M059J (cell line): ENCODE measurements around the gene CNP. TPM values are rescaled to one million over a fixed set of nuclear protein-coding genes. Genes with fewer than 3 reads are reported as not detected.

Experiments
- DNase-seq: peaks from one replicate; pipeline ENCODE4 v3.0.0-alpha.2; 2012; ENCODE audit warnings: low read depth
- total RNA-seq: library from RNA; depleted of rRNA; stranded (reverse); fragments of >200 nt; shearing (Covaris generic); gene quantifications from 2 replicates; pipeline ENCODE4 v1.2.3, GENCODE V29; 2014

Gene CNP
- total RNA-seq, 1 experiment from 2014 or later: 108 TPM

GRCh38 chr17:41972571-41973407 lies 6.2 kb downstream of the CNP start:
- DNase-seq: peak; percentile 36

DNA sequence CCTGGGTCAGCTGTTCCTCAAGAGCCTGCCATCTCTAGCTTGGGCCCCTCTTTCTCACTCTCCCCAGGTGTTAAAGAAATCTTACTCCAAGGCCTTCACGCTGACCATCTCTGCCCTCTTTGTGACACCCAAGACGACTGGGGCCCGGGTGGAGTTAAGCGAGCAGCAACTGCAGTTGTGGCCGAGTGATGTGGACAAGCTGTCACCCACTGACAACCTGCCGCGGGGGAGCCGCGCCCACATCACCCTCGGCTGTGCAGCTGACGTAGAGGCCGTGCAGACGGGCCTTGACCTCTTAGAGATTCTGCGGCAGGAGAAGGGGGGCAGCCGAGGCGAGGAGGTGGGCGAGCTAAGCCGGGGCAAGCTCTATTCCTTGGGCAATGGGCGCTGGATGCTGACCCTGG lies 6.8 kb downstream of the CNP start:
- no peak for DNase-seq

DNA sequence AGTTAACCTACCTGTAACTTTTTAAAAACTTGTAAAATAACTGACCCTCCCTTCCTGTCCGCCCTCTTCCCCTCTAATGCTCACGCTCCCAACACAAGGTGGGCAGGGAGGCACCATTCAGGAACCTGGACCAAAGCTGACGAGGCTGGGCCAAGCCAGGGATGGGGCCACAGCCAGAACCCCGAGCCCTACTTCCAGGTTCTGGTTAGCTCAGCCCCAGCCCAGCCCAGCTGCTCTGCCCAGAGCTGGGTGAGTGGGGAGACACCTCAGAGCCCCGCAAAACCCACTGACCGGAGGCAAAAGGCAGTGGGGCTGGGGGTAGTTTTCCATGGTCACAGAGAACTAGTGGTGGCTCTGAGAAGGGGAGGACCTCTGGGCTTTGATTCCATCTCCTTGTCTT lies 7.4 kb downstream of the CNP start:
- DNase-seq: no peak

GRCh38 chr17:41974658-41975057 lies 8.1 kb downstream of the CNP start:
- no peak for DNase-seq

- DNase-seq: peak; percentile 53
Measured at GRCh38 chr17:41975099-41976083, 8.8 kb downstream of the CNP start.

- no peak for DNase-seq
Measured at GRCh38 chr17:41976142-41976768, 9.7 kb downstream of the CNP start.

DNA sequence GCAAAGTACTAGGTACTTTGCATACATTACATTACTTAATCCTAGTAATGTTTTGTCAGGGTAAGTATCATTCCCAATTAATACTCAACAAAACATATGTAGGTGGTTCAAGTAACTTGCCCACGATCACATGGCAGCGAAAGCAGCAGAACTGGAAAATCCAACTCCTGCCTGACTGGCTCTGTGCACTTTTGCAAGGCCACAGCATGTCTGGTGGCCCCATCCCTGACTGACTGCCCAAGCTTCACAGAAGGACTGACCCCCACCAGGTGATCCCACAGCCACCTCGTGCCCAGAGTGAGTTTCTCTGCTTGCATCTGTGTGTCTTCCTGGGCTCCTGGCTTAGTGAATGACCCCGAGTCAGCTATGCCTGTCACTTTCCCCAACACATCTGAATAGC lies 11.4 kb downstream of the CNP start:
- DNase-seq: no peak

GRCh38 chr17:41982026-41982760 lies 15.6 kb downstream of the CNP start:
- DNase-seq: peak; percentile 50

DNA sequence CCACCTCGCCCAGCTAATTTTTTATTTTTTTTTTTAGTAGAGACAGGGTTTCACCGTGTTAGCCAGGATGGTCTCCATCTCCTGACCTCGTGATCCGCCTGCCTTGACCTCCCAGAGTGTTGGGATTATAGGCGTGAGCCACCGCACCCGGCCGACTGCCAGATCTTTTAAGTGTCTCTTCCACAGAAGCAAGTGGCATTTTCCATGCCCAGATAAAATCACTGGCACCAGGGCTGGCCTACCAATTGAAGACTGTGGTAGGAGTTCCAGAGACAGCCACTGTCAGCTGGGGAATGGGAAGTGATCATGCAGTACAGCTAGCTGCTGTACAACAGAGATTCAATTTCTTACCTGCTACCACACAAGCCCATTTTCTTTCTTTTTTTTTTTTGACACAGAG lies 17.9 kb downstream of the CNP start:
- no peak for DNase-seq

DNA sequence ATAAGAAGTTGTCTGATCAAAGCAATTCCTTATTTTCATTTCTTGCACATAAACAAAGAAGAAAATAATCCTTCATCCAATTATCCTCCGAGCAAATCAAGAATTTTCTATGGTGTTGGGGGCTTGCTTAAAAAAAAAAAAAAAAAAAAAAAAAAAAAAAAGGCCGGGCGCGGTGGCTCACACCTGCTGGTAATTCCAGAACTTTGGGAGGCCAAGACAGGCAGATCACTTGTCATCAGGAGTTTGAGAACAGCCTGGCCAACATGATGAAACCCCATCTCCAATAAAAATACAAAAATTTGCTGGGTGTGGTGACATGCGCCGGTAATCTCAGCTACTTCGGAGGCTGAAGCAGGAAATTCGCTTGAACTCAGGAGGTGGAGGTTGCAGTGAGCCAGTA lies 19.3 kb downstream of the CNP start:
- DNase-seq: no peak

- no peak for DNase-seq
Measured at GRCh38 chr17:41986634-41987033, 20.0 kb downstream of the CNP start.

GRCh38 chr17:41987642-41988041 lies 21.0 kb downstream of the CNP start:
- no peak for DNase-seq

DNA sequence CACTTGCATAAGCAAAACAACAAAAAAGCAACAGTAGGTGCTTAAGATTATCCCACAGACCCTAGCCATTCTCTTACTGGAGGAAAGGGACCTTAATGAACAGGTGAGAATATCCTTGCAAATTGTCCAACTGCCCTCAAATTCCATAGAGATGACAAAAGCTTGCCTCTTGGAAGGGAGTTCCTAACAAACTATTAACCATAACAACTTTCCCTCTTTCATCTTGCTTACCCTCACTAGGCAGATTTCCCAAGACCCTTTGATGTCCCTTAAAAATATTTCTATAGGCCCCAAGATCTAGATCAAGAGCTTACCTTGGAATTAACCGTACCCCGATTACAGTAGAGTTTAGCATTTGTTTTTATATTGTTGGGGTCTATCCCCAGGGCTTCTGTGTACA lies 21.8 kb downstream of the CNP start:
- DNase-seq: no peak

DNA sequence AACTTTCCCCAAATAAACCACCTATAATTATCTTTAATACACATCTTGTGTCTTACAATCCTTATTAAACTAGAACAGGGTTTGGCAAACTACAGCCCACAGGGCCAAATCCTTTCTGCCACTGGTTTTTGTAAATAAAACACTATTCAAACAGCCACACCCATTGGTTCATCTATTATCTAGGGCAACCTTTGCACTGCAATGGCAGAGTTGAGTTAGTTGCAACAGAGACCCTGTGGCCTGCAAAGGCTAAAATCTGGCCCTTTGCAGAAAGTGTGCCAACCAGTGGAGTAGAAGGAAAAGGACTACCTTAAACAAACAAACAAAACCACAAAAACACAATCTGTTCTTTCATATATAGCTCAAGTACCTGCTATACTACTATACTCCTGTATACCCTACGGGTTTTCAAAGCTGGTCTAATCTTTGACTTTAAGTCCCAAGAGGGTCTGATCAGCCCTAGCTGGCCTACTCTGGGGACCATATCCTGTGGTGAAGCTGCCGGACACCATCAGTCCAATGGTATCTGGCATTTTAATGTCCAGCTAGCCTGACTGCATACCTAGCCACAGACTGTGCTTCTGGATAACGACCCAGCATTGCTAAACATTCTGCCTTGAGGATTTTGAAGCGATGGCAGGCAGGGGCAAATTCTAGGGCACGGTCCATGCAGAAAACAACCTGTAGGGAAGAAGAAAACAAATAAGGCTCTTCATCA lies 23.3 kb downstream of the CNP start:
- DNase-seq: no peak

DNA sequence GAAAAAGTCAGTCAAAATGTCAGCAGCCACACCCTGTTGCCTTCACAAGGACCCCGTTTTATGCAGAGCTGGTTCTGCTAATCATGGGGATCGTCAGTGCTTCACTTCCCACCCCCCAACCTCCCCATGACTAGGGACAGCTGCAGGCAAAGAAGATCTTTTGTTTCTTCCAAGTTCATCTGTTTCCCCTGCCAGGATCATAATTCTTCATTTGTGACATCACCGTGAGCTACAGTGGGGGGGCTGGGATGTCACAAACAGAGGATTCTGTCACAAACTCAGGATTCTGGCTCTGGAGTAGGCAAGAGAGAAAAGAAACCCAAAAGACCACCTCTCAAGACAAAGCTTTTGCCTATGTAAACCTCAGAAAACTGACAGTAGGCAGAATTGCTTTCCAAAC lies 26.0 kb downstream of the CNP start:
- no peak for DNase-seq

DNA sequence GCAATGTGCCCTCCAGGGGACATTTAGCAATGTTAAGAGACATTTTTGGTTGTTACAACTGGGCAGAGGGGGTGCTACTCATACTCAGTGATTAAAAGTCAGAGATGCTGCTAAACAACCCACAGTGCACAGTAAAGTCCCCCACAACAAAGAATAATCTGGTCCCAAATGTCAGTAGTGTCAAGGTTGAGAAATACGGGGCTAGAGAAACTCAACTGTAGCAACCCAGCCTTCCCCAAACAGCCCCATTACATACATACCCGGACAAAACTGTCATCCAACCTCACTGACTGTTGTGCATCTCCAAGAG lies 30.2 kb downstream of the CNP start:
- no peak for DNase-seq

GRCh38 chr17:41998497-41998896 lies 31.9 kb downstream of the CNP start:
- no peak for DNase-seq

- no peak for DNase-seq
Measured at GRCh38 chr17:42000413-42001133, 34.0 kb downstream of the CNP start.

- DNase-seq: no peak
Measured at GRCh38 chr17:42001729-42002128, 35.1 kb downstream of the CNP start.

DNA sequence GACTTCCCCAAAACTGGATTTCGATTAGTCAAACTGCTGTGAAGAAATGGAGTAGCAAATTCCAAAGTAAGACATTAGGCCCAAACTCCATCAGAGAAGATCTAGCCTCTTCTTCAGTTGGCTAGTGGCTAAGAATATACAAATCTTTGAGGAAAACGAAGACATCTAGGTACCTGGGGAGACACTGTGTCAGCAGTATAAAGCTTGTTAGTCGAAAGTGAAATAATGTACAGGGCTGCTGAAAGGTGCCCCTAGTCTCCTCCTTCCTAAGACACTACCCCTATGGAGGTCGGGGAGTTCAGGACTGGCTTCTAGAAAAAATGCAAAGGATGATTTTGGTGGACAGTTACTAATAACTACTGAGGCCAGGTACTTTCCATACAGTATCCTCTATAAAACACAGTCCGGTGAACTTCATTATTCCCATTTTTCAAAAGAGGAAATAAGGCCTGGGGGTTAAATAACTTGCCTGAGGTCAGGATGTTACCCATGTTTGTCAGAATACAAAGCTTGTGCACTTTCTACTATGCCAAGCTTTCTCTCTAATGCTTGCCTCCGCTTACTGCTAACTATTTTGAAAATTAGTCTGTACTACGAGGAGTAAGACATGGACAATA lies 35.7 kb downstream of the CNP start:
- DNase-seq: no peak
